Osteoblast (primary cell): ENCODE results near the gene STK32B. TPM values are rescaled to one million over a fixed set of nuclear protein-coding genes. Genes with fewer than 3 reads are reported as not detected.

ENCODE experiments used
- DNase-seq: peaks from one replicate; pipeline ENCODE4 v3.0.0; 2011; ENCODE audit warnings: low spot score, mixed read lengths; ENCODE audit not compliant: insufficient read length; ENCODE audit errors: missing footprints
- H2AFZ ChIP-seq: 2 replicates; pipeline ENCODE4 v1.6.0; 2011; ENCODE audit warnings: mild to moderate bottlenecking, low read length
- H3K27ac ChIP-seq: 2 replicates; pipeline ENCODE4 v1.5.1; 2011; ENCODE audit warnings: mild to moderate bottlenecking, low read depth, low read length, moderate library complexity
- H3K27me3 ChIP-seq: 2 replicates; pipeline ENCODE4 v1.6.0; 2012; ENCODE audit warnings: mild to moderate bottlenecking, control low read depth, inconsistent platforms, low read length, moderate library complexity; ENCODE audit not compliant: insufficient read depth
- H3K36me3 ChIP-seq: 2 replicates; pipeline ENCODE4 v1.5.1; 2011; ENCODE audit warnings: mild to moderate bottlenecking, low read length, control low read depth, moderate library complexity; ENCODE audit not compliant: insufficient read depth
- H3K4me1 ChIP-seq: 2 replicates; pipeline ENCODE4 v1.5.1; 2011; ENCODE audit warnings: mild to moderate bottlenecking, low read length, control low read depth, moderate library complexity; ENCODE audit not compliant: insufficient read depth
- H3K4me2 ChIP-seq: 2 replicates; pipeline ENCODE4 v1.6.0; 2011; ENCODE audit warnings: mild to moderate bottlenecking, low read length; ENCODE audit not compliant: insufficient read depth
- H3K4me3 ChIP-seq: fragments of 200-600 bp; sonication (generic); 3 replicates; pipeline ENCODE4 v1.5.1; 2012; ENCODE audit warnings: mild to moderate bottlenecking, low read length, inconsistent platforms; ENCODE audit not compliant: insufficient read depth
- H3K79me2 ChIP-seq: 2 replicates; pipeline ENCODE4 v1.6.0; 2012; ENCODE audit warnings: mild to moderate bottlenecking, low read length, control low read depth, inconsistent platforms; ENCODE audit not compliant: insufficient read depth
- H3K9me3 ChIP-seq: 2 replicates; pipeline ENCODE4 v1.5.1; 2011; ENCODE audit warnings: low read depth, low read length, control low read depth
- H4K20me1 ChIP-seq: 2 replicates; pipeline ENCODE4 v1.6.0; 2012; ENCODE audit warnings: mild to moderate bottlenecking, low read length, control low read depth; ENCODE audit not compliant: insufficient read depth
- total RNA-seq: library from RNA; depleted of rRNA; stranded (reverse); fragments of >200 nt; gene quantifications from 2 replicates; pipeline ENCODE4 v1.2.3, GENCODE V29; 2012
- TF ChIP-seq, protein P1 (sequence below): IDR thresholded peaks from 2 replicates; pipeline ENCODE4 v1.5.1; 2011; ENCODE audit warnings: mild to moderate bottlenecking, low read depth, low read length, moderate library complexity; ENCODE audit errors: extremely low read depth

STK32B gene
- total RNA-seq, 1 donor = 1.1 TPM

- no peak for DNase-seq
- H2AFZ ChIP-seq = no peak overlapping the region
- H4K20me1 ChIP-seq = no peaks in the 10 kb centered on the region
- H3K79me2 ChIP-seq = no peaks in the 10 kb centered on the region
- no peak overlapping the region for H3K27ac ChIP-seq
- no peak overlapping the region for H3K4me2 ChIP-seq
- no peaks in the 10 kb centered on the region for H3K36me3 ChIP-seq
- H3K9me3 ChIP-seq = no peaks in the 10 kb centered on the region
- H3K4me1 ChIP-seq = no peaks in the 10 kb centered on the region
- no peaks in the 10 kb centered on the region for H3K27me3 ChIP-seq
- TF ChIP-seq, protein P1, sequence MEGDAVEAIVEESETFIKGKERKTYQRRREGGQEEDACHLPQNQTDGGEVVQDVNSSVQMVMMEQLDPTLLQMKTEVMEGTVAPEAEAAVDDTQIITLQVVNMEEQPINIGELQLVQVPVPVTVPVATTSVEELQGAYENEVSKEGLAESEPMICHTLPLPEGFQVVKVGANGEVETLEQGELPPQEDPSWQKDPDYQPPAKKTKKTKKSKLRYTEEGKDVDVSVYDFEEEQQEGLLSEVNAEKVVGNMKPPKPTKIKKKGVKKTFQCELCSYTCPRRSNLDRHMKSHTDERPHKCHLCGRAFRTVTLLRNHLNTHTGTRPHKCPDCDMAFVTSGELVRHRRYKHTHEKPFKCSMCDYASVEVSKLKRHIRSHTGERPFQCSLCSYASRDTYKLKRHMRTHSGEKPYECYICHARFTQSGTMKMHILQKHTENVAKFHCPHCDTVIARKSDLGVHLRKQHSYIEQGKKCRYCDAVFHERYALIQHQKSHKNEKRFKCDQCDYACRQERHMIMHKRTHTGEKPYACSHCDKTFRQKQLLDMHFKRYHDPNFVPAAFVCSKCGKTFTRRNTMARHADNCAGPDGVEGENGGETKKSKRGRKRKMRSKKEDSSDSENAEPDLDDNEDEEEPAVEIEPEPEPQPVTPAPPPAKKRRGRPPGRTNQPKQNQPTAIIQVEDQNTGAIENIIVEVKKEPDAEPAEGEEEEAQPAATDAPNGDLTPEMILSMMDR = no peak
- no peak overlapping the region for H3K4me3 ChIP-seq
These were observed 205.1 kb downstream of the STK32B start for GRCh38 chr4:5256421-5256820.

DNA sequence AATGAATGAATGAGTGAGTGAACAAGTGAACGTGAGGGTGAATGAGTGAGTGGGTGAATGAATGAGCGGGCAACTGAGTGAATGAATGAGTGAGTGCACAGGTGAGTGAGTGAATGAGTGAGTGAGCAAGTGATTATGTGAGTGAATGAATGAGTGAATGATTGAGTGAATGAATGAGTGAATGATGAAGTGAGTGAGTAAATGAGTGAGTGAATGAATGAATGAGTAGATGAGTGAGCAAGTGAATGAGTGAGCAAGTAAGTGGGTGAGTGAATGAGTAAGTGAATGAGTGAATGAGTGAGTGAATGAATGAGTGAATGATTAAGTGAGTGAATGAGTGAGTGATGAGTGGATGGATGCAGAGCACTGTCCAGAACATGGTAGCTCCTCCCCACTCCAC, 205.8 kb downstream of the STK32B start:
- H3K9me3 ChIP-seq = no peaks in the 10 kb centered on the region
- H3K4me2 ChIP-seq = no peak overlapping the region
- no peaks in the 10 kb centered on the region for H3K4me1 ChIP-seq
- no peaks in the 10 kb centered on the region for H3K27me3 ChIP-seq
- no peak for DNase-seq
- H2AFZ ChIP-seq = no peak overlapping the region
- TF ChIP-seq, protein P1 = no peak
- H3K27ac ChIP-seq = no peak overlapping the region
- no peaks in the 10 kb centered on the region for H4K20me1 ChIP-seq
- H3K36me3 ChIP-seq = no peaks in the 10 kb centered on the region
- no peaks in the 10 kb centered on the region for H3K79me2 ChIP-seq
- H3K4me3 ChIP-seq = no peak overlapping the region

GRCh38 chr4:5259471-5259870, 208.2 kb downstream of the STK32B start:
- no peaks in the 10 kb centered on the region for H4K20me1 ChIP-seq
- H3K4me2 ChIP-seq = no peak overlapping the region
- H3K4me3 ChIP-seq = no peak overlapping the region
- TF ChIP-seq, protein P1 = no peak
- no peak for DNase-seq
- no peaks in the 10 kb centered on the region for H3K9me3 ChIP-seq
- no peaks in the 10 kb centered on the region for H3K36me3 ChIP-seq
- no peaks in the 10 kb centered on the region for H3K27me3 ChIP-seq
- no peak overlapping the region for H3K27ac ChIP-seq
- no peaks in the 10 kb centered on the region for H3K79me2 ChIP-seq
- H2AFZ ChIP-seq = no peak overlapping the region
- H3K4me1 ChIP-seq = no peaks in the 10 kb centered on the region

DNA sequence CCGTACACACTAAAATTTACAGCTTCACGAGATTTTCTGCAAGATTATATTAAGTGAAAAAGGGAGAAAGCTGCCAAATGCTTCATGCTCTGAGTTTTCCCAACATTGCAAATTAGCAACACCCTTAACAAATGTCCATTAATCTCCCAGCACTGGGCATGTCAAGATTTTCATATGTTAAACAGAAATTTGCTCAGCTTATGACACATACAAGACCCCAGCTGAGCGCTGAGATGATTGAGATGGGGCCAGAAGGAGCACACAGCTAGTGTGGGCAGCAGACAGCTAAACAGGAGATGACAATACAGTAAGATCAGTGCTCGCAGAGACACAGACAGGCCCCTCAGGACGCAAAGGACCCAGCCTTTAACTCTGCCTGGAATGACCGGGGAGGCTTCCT, 208.8 kb downstream of the STK32B start:
- no peaks in the 10 kb centered on the region for H3K9me3 ChIP-seq
- H3K79me2 ChIP-seq = no peaks in the 10 kb centered on the region
- no peaks in the 10 kb centered on the region for H3K27me3 ChIP-seq
- no peak overlapping the region for H3K4me3 ChIP-seq
- TF ChIP-seq, protein P1 = no peak
- H4K20me1 ChIP-seq = no peaks in the 10 kb centered on the region
- H2AFZ ChIP-seq = no peak overlapping the region
- H3K4me1 ChIP-seq = no peaks in the 10 kb centered on the region
- no peak overlapping the region for H3K4me2 ChIP-seq
- H3K27ac ChIP-seq = no peak overlapping the region
- DNase-seq = no peak
- H3K36me3 ChIP-seq = no peaks in the 10 kb centered on the region
